Panc1 (cell line): Measurements from ENCODE around the gene FOXD4L1.
"Not testable (repeated sequence)": the region's sequence is repeated elsewhere in the genome, so short reads cannot be mapped to it uniquely, and the experiment has no call there.

Experiments used
- POLR2AphosphoS5 ChIP-seq: IDR thresholded peaks from 2 replicates; pipeline ENCODE4 v1.6.1; 2012; ENCODE audit warnings: mild to moderate bottlenecking, low read depth, low read length, moderate library complexity
- TF ChIP-seq, protein P1 (sequence below): fragments of 450-650 bp; IDR thresholded peaks from 2 replicates; pipeline ENCODE4 v1.5.1; 2017; ENCODE audit warnings: mild to moderate bottlenecking
- TF ChIP-seq, protein P2 (sequence below), 2 experiments: IDR thresholded peaks; 2 replicates each; pipeline ENCODE4 v1.6.1; 2011 to 2012; ENCODE audit warnings: low read depth in 2 of 2, control low read depth in 1 of 2, low read length in 1 of 2, mild to moderate bottlenecking in 1 of 2, moderate library complexity in 1 of 2; ENCODE audit not compliant: insufficient read depth in 1 of 2

DNA sequence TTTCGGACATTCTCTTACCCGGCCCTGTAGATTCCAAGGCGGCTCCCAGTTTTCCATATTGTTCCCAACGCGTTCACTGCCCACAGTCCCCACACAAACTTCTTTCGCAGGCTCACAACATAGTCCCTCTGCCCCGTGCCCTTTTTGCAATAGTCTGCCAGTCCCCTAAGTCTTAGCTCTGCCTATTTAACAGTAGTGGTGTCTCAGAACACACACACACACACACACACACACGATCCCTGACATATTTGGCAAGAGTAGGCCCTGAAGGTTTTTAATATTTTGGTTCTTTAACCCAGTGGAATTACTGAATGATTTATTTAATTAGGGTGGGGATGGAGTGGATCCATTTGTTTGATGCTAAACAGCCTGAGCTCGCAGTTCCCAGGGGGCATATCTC lies 44.1 kb downstream of the FOXD4L1 start:
- TF ChIP-seq, protein P1, sequence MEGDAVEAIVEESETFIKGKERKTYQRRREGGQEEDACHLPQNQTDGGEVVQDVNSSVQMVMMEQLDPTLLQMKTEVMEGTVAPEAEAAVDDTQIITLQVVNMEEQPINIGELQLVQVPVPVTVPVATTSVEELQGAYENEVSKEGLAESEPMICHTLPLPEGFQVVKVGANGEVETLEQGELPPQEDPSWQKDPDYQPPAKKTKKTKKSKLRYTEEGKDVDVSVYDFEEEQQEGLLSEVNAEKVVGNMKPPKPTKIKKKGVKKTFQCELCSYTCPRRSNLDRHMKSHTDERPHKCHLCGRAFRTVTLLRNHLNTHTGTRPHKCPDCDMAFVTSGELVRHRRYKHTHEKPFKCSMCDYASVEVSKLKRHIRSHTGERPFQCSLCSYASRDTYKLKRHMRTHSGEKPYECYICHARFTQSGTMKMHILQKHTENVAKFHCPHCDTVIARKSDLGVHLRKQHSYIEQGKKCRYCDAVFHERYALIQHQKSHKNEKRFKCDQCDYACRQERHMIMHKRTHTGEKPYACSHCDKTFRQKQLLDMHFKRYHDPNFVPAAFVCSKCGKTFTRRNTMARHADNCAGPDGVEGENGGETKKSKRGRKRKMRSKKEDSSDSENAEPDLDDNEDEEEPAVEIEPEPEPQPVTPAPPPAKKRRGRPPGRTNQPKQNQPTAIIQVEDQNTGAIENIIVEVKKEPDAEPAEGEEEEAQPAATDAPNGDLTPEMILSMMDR: not testable (repeated sequence)
- TF ChIP-seq, protein P2, sequence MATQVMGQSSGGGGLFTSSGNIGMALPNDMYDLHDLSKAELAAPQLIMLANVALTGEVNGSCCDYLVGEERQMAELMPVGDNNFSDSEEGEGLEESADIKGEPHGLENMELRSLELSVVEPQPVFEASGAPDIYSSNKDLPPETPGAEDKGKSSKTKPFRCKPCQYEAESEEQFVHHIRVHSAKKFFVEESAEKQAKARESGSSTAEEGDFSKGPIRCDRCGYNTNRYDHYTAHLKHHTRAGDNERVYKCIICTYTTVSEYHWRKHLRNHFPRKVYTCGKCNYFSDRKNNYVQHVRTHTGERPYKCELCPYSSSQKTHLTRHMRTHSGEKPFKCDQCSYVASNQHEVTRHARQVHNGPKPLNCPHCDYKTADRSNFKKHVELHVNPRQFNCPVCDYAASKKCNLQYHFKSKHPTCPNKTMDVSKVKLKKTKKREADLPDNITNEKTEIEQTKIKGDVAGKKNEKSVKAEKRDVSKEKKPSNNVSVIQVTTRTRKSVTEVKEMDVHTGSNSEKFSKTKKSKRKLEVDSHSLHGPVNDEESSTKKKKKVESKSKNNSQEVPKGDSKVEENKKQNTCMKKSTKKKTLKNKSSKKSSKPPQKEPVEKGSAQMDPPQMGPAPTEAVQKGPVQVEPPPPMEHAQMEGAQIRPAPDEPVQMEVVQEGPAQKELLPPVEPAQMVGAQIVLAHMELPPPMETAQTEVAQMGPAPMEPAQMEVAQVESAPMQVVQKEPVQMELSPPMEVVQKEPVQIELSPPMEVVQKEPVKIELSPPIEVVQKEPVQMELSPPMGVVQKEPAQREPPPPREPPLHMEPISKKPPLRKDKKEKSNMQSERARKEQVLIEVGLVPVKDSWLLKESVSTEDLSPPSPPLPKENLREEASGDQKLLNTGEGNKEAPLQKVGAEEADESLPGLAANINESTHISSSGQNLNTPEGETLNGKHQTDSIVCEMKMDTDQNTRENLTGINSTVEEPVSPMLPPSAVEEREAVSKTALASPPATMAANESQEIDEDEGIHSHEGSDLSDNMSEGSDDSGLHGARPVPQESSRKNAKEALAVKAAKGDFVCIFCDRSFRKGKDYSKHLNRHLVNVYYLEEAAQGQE (IDR thresholded peaks at IDR 0.05; ENCODE audit: insufficient read depth in 1 of 2, low read depth in 2 of 2, low read length in 1 of 2): not testable (repeated sequence)
- not testable (repeated sequence) for TF ChIP-seq POLR2AphosphoS5
